IMR-90 (cell line): Measurements from ENCODE around the gene ST6GALNAC2.

ENCODE experiments used
- CEBPB ChIP-seq: IDR thresholded peaks from 2 replicates; pipeline ENCODE4 v1.6.1; 2012; ENCODE audit warnings: low read depth, low read length, improper control_type of control experiment
- FOS ChIP-seq: fragments of 150-350 bp; IDR thresholded peaks from 2 replicates; pipeline ENCODE4 v1.6.1; 2016; ENCODE audit warnings: low read depth, low read length
- MAFK ChIP-seq: IDR thresholded peaks from 2 replicates; pipeline ENCODE4 v1.6.1; 2012; ENCODE audit warnings: low read depth, low read length, improper control_type of control experiment
- MXI1 ChIP-seq: IDR thresholded peaks from 2 replicates; pipeline ENCODE4 v1.6.1; 2012; ENCODE audit warnings: low read depth, mild to moderate bottlenecking, low read length, moderate library complexity, borderline replicate concordance
- POLR2A ChIP-seq: IDR thresholded peaks from 2 replicates; pipeline ENCODE4 v1.6.1; 2012; ENCODE audit warnings: mild to moderate bottlenecking, low read depth, low read length
- RAD21 ChIP-seq: IDR thresholded peaks from 2 replicates; pipeline ENCODE4 v1.6.1; 2012; ENCODE audit warnings: low read length, improper control_type of control experiment
- RCOR1 ChIP-seq: IDR thresholded peaks from 2 replicates; pipeline ENCODE4 v1.6.1; 2012; ENCODE audit warnings: mild to moderate bottlenecking, low read length, improper control_type of control experiment; ENCODE audit not compliant: insufficient replicate concordance
- RFX5 ChIP-seq: IDR thresholded peaks from 2 replicates; pipeline ENCODE4 v1.8.0; 2012; ENCODE audit warnings: low read depth, mild to moderate bottlenecking, low read length, moderate library complexity
- TF ChIP-seq, protein P1 (sequence below): conservative IDR thresholded peaks from 2 replicates; pipeline ENCODE4 v1.5.1; 2012; ENCODE audit warnings: mild to moderate bottlenecking, low read depth, low read length, improper control_type of control experiment
- TF ChIP-seq, protein P2 (sequence below): fragments of 150-350 bp; IDR thresholded peaks from 2 replicates; pipeline ENCODE4 v1.6.1; 2017; ENCODE audit warnings: mild to moderate bottlenecking, antibody characterized with exemption, low read length, low read depth

DNA sequence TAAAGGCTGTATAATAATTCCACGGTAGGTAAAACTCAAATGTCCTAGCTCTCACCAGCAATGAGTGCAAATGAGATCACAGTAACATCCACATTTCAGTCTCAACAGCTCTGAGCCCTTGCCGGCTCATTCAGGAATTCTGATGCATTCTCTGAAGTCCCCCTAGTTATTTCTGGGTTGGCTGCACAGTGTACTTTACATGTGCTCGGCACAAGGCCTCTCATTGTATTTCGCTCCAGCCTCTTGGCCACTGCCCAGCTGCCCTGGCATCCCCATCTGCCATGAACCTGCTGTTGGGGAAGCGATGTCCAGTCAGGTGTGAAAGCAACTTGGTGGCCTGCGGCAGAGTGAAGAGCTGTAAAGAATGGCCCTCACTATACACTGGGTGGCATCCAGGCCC is 31.5 kb downstream of the ST6GALNAC2 start:
- TF ChIP-seq POLR2A: no peak
- TF ChIP-seq, protein P1, sequence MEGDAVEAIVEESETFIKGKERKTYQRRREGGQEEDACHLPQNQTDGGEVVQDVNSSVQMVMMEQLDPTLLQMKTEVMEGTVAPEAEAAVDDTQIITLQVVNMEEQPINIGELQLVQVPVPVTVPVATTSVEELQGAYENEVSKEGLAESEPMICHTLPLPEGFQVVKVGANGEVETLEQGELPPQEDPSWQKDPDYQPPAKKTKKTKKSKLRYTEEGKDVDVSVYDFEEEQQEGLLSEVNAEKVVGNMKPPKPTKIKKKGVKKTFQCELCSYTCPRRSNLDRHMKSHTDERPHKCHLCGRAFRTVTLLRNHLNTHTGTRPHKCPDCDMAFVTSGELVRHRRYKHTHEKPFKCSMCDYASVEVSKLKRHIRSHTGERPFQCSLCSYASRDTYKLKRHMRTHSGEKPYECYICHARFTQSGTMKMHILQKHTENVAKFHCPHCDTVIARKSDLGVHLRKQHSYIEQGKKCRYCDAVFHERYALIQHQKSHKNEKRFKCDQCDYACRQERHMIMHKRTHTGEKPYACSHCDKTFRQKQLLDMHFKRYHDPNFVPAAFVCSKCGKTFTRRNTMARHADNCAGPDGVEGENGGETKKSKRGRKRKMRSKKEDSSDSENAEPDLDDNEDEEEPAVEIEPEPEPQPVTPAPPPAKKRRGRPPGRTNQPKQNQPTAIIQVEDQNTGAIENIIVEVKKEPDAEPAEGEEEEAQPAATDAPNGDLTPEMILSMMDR: no peak
- no peak for TF ChIP-seq RFX5
- no peak for TF ChIP-seq RCOR1
- TF ChIP-seq RAD21: no peak
- TF ChIP-seq CEBPB: no peak
- TF ChIP-seq MXI1: no peak
- TF ChIP-seq, protein P2, sequence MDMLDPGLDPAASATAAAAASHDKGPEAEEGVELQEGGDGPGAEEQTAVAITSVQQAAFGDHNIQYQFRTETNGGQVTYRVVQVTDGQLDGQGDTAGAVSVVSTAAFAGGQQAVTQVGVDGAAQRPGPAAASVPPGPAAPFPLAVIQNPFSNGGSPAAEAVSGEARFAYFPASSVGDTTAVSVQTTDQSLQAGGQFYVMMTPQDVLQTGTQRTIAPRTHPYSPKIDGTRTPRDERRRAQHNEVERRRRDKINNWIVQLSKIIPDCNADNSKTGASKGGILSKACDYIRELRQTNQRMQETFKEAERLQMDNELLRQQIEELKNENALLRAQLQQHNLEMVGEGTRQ: no peak
- TF ChIP-seq MAFK: no peak
- no peak for TF ChIP-seq FOS
